Measurements from ENCODE around the gene ZCCHC10. TPM values are rescaled to one million over a fixed set of nuclear protein-coding genes. Genes with fewer than 3 reads are reported as not detected.

Gene ZCCHC10
- 4.7 and 23.7 TPM in 2 replicates for total RNA-seq (2014; rRNA removed; shearing (Covaris generic); ENCODE audit: low replicate concordance)

GRCh38 chr5:133025804-133026663 lies at the start of gene ZCCHC10:
ZCCHC10 (minus strand) TSS chr5:133026549; CDS start chr5:133026537, 12 bp downstream.
- Histone ChIP-seq H3K9ac (ENCODE audit: low read length) (peak within 1 kb of the TSS; percentile 81), H4K20me1 (ENCODE audit: insufficient read depth, low read depth, low read length) (no peaks in the 10 kb centered on the region), H2AFZ (ENCODE audit: low read length) (peak within 1 kb of the TSS; percentile 91), H3K36me3 (ENCODE audit: insufficient read depth, low read length) (no peaks in the 10 kb centered on the region; the same call in 1 of the 2 replicates), H3K79me2 (ENCODE audit: low read length) (peaks cover 50% of the 10 kb centered on the region), H3K4me2 (ENCODE audit: low read depth, low read length, poor library complexity, severe bottlenecking) (peak within 1 kb of the TSS; percentile 89), H3K27me3 (ENCODE audit: low read length) (no peaks in the 10 kb centered on the region), H3K4me3 (ENCODE audit: low read length) (peak within 1 kb of the TSS; percentile 92), H3K27ac (ENCODE audit: low read length) (peak within 1 kb of the TSS; percentile 33; the same call in 1 of the 2 replicates), H3K4me1 (ENCODE audit: low read length) (peaks cover 14% of the 10 kb centered on the region), H3K9me3 (ENCODE audit: low read length) (no peaks in the 10 kb centered on the region), H3K9me2 (replicated peaks; ENCODE audit: insufficient read depth, low read length) (no peaks in the 10 kb centered on the region)
- peak; percentile 97 for DNase-seq

DNA sequence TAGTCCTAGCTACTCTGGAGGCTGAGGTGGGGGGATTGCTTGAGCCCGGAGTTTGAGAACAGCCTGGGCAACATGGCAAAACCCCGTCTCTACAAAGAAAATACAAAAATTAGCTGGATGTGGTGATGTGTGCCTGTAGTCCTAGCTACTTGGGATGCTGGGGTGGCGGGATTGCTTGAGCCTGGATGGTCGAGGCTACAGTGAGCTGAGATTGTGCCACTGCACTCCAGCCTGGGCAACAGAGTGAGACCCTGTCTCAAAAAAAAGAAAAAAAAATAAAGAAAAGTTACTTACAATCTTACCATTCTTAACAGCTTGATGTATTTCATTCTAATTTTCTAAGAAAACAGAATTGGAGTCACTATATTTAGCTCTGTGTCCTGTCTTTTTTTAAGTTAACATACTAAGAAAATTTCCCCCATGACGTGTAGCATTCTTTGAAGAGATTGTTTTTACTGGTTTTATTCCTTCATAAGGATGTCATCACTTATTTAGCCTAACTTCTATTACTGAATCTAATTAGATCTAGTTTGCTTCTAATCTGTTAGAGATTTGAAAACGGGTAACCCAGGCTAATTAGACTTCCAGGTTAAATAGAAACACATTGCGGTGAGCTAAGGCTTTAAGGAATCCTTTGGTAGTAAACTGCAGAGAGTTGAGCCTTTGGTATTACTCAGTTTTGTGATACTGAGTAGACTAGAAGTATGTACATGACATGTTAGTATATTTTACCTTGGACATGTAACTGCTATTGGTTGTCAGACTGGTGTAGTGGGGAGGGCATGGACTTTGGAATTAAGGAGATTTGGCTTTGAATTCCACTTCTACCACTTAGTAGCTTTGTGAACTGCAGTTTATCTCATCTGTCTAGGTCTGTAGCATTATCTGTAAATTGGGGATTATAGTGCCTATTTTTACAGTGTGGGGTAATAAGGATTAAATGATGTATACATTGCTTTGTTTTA lies 49.5 kb upstream of the ZCCHC10 start:
- Histone ChIP-seq H4K20me1 (ENCODE audit: insufficient read depth, low read depth, low read length) (peaks cover 32% of the 10 kb centered on the region), H3K79me2 (ENCODE audit: low read length) (peaks cover 97% of the 10 kb centered on the region)

DNA sequence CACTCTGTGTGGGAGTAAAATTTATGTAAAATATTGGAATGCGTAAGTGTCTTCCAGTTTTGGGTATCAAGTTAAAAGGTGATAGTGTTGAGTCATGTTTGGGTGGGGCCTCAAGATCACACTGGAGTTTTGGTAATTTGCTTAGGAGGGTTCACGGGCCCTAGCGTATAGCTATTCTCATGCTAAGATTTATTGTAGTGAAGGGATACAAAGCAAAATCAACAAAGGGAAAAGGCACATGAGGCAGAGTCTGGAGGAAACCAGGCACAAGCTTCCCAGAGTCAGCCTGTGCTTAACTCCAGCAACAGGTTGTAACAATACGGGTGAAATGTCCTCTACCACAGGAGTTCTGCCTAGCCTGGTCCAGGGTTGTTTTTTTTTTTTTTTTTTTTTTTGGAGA lies 45.7 kb upstream of the ZCCHC10 start:
- H3K9me3 ChIP-seq (ENCODE audit: low read length) = no peaks in the 10 kb centered on the region
- H3K4me2 ChIP-seq (ENCODE audit: low read depth, low read length, poor library complexity, severe bottlenecking) = no peak overlapping the region
- H3K4me1 ChIP-seq (ENCODE audit: low read length) = no peaks in the 10 kb centered on the region
- H3K79me2 ChIP-seq (ENCODE audit: low read length) = peaks cover 95% of the 10 kb centered on the region
- DNase-seq = no peak
- peaks cover 78% of the 10 kb centered on the region for H3K36me3 ChIP-seq (ENCODE audit: insufficient read depth, low read length)
- H3K27me3 ChIP-seq (ENCODE audit: low read length) = no peaks in the 10 kb centered on the region
- no peak overlapping the region for H3K27ac ChIP-seq (ENCODE audit: low read length)
- H4K20me1 ChIP-seq (ENCODE audit: insufficient read depth, low read depth, low read length) = peaks cover 28% of the 10 kb centered on the region
- no peak overlapping the region for H3K4me3 ChIP-seq (ENCODE audit: low read length)
- H2AFZ ChIP-seq (ENCODE audit: low read length) = no peak overlapping the region
- no peak overlapping the region for H3K9ac ChIP-seq (ENCODE audit: low read length)
- H3K9me2 ChIP-seq (replicated peaks; ENCODE audit: insufficient read depth, low read length) = no peaks in the 10 kb centered on the region

More for the DNA sequence above, 49.5 kb upstream of the ZCCHC10 start:
- Histone ChIP-seq H3K9me3 (ENCODE audit: low read length) (no peaks in the 10 kb centered on the region), H3K4me2 (ENCODE audit: low read depth, low read length, poor library complexity, severe bottlenecking) (no peak overlapping the region), H3K9ac (ENCODE audit: low read length) (no peak overlapping the region), H3K27ac (ENCODE audit: low read length) (no peak overlapping the region), H3K4me1 (ENCODE audit: low read length) (no peaks in the 10 kb centered on the region), H3K27me3 (ENCODE audit: low read length) (no peaks in the 10 kb centered on the region), H3K9me2 (replicated peaks; ENCODE audit: insufficient read depth, low read length) (no peaks in the 10 kb centered on the region), H3K4me3 (ENCODE audit: low read length) (no peak overlapping the region), H2AFZ (ENCODE audit: low read length) (no peak overlapping the region), H3K36me3 (ENCODE audit: insufficient read depth, low read length) (peaks cover 70% of the 10 kb centered on the region)
- DNase-seq = no peak

DNA sequence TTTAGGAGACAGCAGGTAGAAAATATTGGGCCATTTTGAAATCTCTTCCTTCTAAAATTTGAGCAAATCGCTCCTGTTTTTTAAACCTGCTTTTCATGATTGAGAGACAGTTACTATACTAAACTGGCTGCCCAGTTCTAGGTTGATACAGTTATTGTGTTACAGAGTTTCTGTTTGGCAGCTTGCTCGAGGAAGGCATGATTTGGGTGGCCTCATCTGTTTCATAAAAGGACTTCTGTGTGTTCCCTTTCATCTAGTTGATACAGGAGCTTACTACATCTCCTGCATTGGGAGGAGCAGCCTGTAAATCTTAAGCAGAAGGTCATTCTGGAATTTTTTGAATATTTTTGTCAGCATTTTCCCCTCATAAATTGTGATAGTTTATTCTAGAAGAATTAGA lies 39.7 kb upstream of the ZCCHC10 start:
- peaks cover 50% of the 10 kb centered on the region; the same call in 1 of the 2 replicates for H3K36me3 ChIP-seq (ENCODE audit: insufficient read depth, low read length)

GRCh38 chr5:133065471-133065870 lies 39.1 kb upstream of the ZCCHC10 start:
- H4K20me1 ChIP-seq (ENCODE audit: insufficient read depth, low read depth, low read length) = peaks cover 37% of the 10 kb centered on the region

More for the DNA sequence above, 39.7 kb upstream of the ZCCHC10 start:
- H3K27me3 ChIP-seq (ENCODE audit: low read length) = no peaks in the 10 kb centered on the region
- no peak overlapping the region for H3K27ac ChIP-seq (ENCODE audit: low read length)
- no peak overlapping the region for H2AFZ ChIP-seq (ENCODE audit: low read length)
- no peak overlapping the region for H3K9ac ChIP-seq (ENCODE audit: low read length)
- no peak overlapping the region for H3K4me2 ChIP-seq (ENCODE audit: low read depth, low read length, poor library complexity, severe bottlenecking)
- H3K9me3 ChIP-seq (ENCODE audit: low read length) = no peaks in the 10 kb centered on the region
- no peaks in the 10 kb centered on the region for H3K9me2 ChIP-seq (replicated peaks; ENCODE audit: insufficient read depth, low read length)
- DNase-seq = no peak
- H3K79me2 ChIP-seq (ENCODE audit: low read length) = peaks cover 98% of the 10 kb centered on the region
- H4K20me1 ChIP-seq (ENCODE audit: insufficient read depth, low read depth, low read length) = peaks cover 37% of the 10 kb centered on the region
- no peak overlapping the region for H3K4me3 ChIP-seq (ENCODE audit: low read length)
- H3K4me1 ChIP-seq (ENCODE audit: low read length) = peaks cover 5% of the 10 kb centered on the region; the same call in 1 of the 2 replicates

DNA sequence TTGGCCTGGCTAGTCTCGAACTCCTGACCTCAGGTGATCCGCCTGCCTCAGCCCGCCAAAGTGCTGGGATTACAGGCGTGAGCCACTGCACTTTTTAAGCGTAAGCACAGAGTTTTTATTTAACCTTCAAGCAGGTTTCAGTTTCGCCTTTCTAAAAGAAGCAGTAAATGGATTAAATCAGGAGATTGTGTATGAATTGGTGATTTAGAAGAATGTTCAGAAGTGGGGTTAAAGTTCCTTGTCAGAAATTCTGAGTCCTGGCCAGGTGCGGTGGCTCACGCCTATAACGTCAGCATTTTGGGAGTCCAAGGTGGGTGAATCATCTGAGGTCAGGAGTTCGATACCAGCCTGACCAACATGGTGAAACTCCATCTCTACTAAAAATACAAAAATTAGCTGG lies 37.6 kb upstream of the ZCCHC10 start:
- no peak overlapping the region for H2AFZ ChIP-seq (ENCODE audit: low read length)
- H3K36me3 ChIP-seq (ENCODE audit: insufficient read depth, low read length) = peaks cover 35% of the 10 kb centered on the region; the same call in 1 of the 2 replicates
- H3K9me2 ChIP-seq (replicated peaks; ENCODE audit: insufficient read depth, low read length) = no peaks in the 10 kb centered on the region
- peaks cover 8% of the 10 kb centered on the region; the same call in 1 of the 2 replicates for H3K4me1 ChIP-seq (ENCODE audit: low read length)
- no peak overlapping the region for H3K9ac ChIP-seq (ENCODE audit: low read length)
- DNase-seq = no peak
- no peaks in the 10 kb centered on the region for H3K27me3 ChIP-seq (ENCODE audit: low read length)
- H3K4me2 ChIP-seq (ENCODE audit: low read depth, low read length, poor library complexity, severe bottlenecking) = no peak overlapping the region
- H4K20me1 ChIP-seq (ENCODE audit: insufficient read depth, low read depth, low read length) = peaks cover 45% of the 10 kb centered on the region
- H3K4me3 ChIP-seq (ENCODE audit: low read length) = no peak overlapping the region
- no peaks in the 10 kb centered on the region for H3K9me3 ChIP-seq (ENCODE audit: low read length)
- H3K27ac ChIP-seq (ENCODE audit: low read length) = no peak overlapping the region
- H3K79me2 ChIP-seq (ENCODE audit: low read length) = peaks cover 99% of the 10 kb centered on the region

More at GRCh38 chr5:133065471-133065870, 39.1 kb upstream of the ZCCHC10 start:
- H3K79me2 ChIP-seq (ENCODE audit: low read length) = peaks cover 98% of the 10 kb centered on the region
- H3K27ac ChIP-seq (ENCODE audit: low read length) = no peak overlapping the region
- no peaks in the 10 kb centered on the region for H3K27me3 ChIP-seq (ENCODE audit: low read length)
- no peak overlapping the region for H3K9ac ChIP-seq (ENCODE audit: low read length)
- H3K4me3 ChIP-seq (ENCODE audit: low read length) = no peak overlapping the region
- DNase-seq = no peak
- no peaks in the 10 kb centered on the region for H3K9me3 ChIP-seq (ENCODE audit: low read length)
- H3K4me1 ChIP-seq (ENCODE audit: low read length) = peaks cover 5% of the 10 kb centered on the region; the same call in 1 of the 2 replicates
- H3K36me3 ChIP-seq (ENCODE audit: insufficient read depth, low read length) = peaks cover 45% of the 10 kb centered on the region; the same call in 1 of the 2 replicates
- H3K4me2 ChIP-seq (ENCODE audit: low read depth, low read length, poor library complexity, severe bottlenecking) = no peak overlapping the region
- no peak overlapping the region for H2AFZ ChIP-seq (ENCODE audit: low read length)
- no peaks in the 10 kb centered on the region for H3K9me2 ChIP-seq (replicated peaks; ENCODE audit: insufficient read depth, low read length)

DNA sequence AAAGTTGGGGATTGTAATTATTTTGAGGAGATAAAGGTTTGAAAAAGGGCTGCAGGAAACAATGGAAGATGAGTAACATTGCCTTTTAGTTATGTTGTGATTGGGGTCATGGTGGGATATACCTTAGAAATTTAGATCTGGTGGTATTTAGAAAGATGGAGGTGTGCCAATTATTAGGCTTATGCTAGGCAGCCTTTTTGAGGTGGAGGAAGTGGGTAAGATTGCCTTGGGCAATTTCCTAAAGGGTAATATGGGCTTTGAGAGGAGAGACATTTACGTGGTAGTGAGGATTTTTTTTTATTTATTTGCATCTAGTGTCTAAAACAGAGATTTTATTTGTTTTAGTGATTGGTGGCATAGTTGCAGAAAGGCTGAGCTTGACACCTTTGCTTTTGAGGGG lies 35.9 kb upstream of the ZCCHC10 start:
- Histone ChIP-seq H4K20me1 (ENCODE audit: insufficient read depth, low read depth, low read length) (peaks cover 45% of the 10 kb centered on the region), H3K9ac (ENCODE audit: low read length) (no peak overlapping the region), H3K36me3 (ENCODE audit: insufficient read depth, low read length) (peaks cover 21% of the 10 kb centered on the region; the same call in 1 of the 2 replicates), H3K4me3 (ENCODE audit: low read length) (no peak overlapping the region), H3K4me1 (ENCODE audit: low read length) (peaks cover 11% of the 10 kb centered on the region), H3K27me3 (ENCODE audit: low read length) (no peaks in the 10 kb centered on the region), H3K27ac (ENCODE audit: low read length) (no peak overlapping the region), H3K4me2 (ENCODE audit: low read depth, low read length, poor library complexity, severe bottlenecking) (no peak overlapping the region), H3K9me3 (ENCODE audit: low read length) (no peaks in the 10 kb centered on the region), H3K9me2 (replicated peaks; ENCODE audit: insufficient read depth, low read length) (no peaks in the 10 kb centered on the region), H3K79me2 (ENCODE audit: low read length) (peaks cover 98% of the 10 kb centered on the region), H2AFZ (ENCODE audit: low read length) (no peak overlapping the region)
- no peak for DNase-seq
